Chondrocyte (in vitro differentiated cells): ENCODE data around the gene RGS17. TPM values are rescaled to one million over a fixed set of nuclear protein-coding genes. Genes with fewer than 3 reads are reported as not detected.

Source experiments
- DNase-seq: peaks from one replicate; pipeline ENCODE4 v3.0.0; 2021; ENCODE audit warnings: mixed read lengths, low spot score
- H3K27ac Mint-ChIP-seq: one replicate; pipeline ENCODE4 v1.8.0; 2021; ENCODE audit warnings: mild to moderate bottlenecking, moderate library complexity, mixed read lengths; ENCODE audit not compliant: unreplicated experiment
- H3K27me3 Mint-ChIP-seq: 2 replicates; pipeline ENCODE4 v1.8.0; 2021; ENCODE audit warnings: low read depth, mixed read lengths
- H3K36me3 Mint-ChIP-seq: 2 replicates; pipeline ENCODE4 v1.8.0; 2021; ENCODE audit warnings: low read depth, mixed read lengths
- H3K4me1 Mint-ChIP-seq: 2 replicates; pipeline ENCODE4 v1.8.0; 2021; ENCODE audit warnings: low read depth, mild to moderate bottlenecking, mixed read lengths
- H3K4me3 Mint-ChIP-seq: one replicate; pipeline ENCODE4 v1.8.0; 2021; ENCODE audit warnings: mild to moderate bottlenecking, moderate library complexity, mixed read lengths; ENCODE audit not compliant: unreplicated experiment
- H3K9me3 Mint-ChIP-seq: 2 replicates; pipeline ENCODE4 v1.8.0; 2021; ENCODE audit warnings: low read depth, mixed read lengths
- total RNA-seq: library from RNA; stranded (reverse); gene quantifications from 3 replicates; pipeline ENCODE4 v1.2.1, GENCODE V29; 2021
- TF ChIP-seq, protein P1 (sequence below): fragments of 200-600 bp; sonication (generic); IDR thresholded peaks from 2 replicates; pipeline ENCODE4 v1.5.0; 2021; ENCODE audit warnings: antibody characterized with exemption, mild to moderate bottlenecking, moderate library complexity

RGS17 gene
- total RNA-seq, 1 donor from 2014 or later = 1.5 TPM

DNA sequence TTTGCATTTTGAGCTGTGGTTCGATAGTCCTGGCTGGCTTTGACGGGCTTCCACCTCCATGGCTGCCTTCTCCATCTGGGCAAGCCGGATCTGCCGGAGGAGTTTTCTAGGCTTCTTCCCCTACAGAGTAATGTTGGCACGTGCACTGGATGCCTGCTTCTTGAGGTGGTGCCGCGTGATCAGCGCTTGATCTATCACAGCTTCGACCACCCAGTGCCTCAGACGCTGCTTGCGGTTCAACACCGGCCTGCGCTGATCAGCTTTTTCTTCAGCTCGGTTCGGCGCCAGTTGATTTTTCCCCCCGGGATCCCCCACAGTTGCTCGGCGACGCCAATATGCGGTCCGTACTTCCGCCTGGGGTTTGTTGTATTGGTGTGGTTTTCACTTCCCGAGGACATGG is 171.7 kb downstream of the RGS17 start:
- peaks cover 3% of the 10 kb centered on the region for H3K4me1 Mint-ChIP-seq
- TF ChIP-seq, protein P1, sequence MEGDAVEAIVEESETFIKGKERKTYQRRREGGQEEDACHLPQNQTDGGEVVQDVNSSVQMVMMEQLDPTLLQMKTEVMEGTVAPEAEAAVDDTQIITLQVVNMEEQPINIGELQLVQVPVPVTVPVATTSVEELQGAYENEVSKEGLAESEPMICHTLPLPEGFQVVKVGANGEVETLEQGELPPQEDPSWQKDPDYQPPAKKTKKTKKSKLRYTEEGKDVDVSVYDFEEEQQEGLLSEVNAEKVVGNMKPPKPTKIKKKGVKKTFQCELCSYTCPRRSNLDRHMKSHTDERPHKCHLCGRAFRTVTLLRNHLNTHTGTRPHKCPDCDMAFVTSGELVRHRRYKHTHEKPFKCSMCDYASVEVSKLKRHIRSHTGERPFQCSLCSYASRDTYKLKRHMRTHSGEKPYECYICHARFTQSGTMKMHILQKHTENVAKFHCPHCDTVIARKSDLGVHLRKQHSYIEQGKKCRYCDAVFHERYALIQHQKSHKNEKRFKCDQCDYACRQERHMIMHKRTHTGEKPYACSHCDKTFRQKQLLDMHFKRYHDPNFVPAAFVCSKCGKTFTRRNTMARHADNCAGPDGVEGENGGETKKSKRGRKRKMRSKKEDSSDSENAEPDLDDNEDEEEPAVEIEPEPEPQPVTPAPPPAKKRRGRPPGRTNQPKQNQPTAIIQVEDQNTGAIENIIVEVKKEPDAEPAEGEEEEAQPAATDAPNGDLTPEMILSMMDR = no peak
- H3K36me3 Mint-ChIP-seq = no peaks in the 10 kb centered on the region
- no peak overlapping the region for H3K4me3 Mint-ChIP-seq
- peaks cover 14% of the 10 kb centered on the region for H3K27me3 Mint-ChIP-seq
- no peaks in the 10 kb centered on the region for H3K9me3 Mint-ChIP-seq
- no peak overlapping the region for H3K27ac Mint-ChIP-seq
- DNase-seq = no peak

DNA sequence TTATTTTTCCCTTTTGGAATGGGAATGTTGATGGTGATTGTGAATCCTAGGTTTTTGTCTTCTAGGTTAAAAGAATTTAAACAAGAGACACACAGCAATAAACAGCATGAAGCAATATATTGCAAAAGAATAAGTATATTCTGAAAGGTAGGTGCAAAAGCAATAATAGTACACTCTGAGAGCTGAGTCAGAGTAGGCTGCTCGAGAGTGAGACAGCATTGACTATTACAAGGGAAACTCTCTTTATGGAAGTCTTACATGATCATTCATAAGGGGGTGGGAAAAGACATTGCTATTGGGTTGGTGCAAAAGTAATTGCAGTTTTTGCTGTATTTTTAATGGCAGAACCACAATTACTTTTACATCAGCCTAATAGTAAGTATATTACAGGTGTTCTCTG is 173.3 kb downstream of the RGS17 start:
- Mint-ChIP-seq H3K27me3 (peaks cover 12% of the 10 kb centered on the region), H3K36me3 (no peaks in the 10 kb centered on the region), H3K4me3 (no peak overlapping the region), H3K4me1 (peaks cover 3% of the 10 kb centered on the region), H3K27ac (no peak overlapping the region), H3K9me3 (no peaks in the 10 kb centered on the region)
- TF ChIP-seq, protein P1 = no peak
- no peak for DNase-seq

Other genes with a start within 250 kb of the RGS17 start
- 6.8 to 10.8 TPM (median 7.3 TPM) in 3 replicates for gene FBXO5, start 148.2 kb downstream of the RGS17 start, total RNA-seq
- gene MTRF1L, start 128.6 kb downstream of the RGS17 start, total RNA-seq = 16.5 to 17.6 TPM (median 17.1 TPM) in 3 replicates